CD4-positive, alpha-beta T cell treated with Interferon gamma for 1 hour (primary cell): ENCODE data around the gene KRTAP2-2.
"Not testable (repeated sequence)": the region's sequence is repeated elsewhere in the genome, so short reads cannot be mapped to it uniquely, and the experiment has no call there.

Experiments used
- DNase-seq: peaks from one replicate; pipeline ENCODE4 v3.0.0-alpha.2; 2020

Gene KRTAP2-2

DNA sequence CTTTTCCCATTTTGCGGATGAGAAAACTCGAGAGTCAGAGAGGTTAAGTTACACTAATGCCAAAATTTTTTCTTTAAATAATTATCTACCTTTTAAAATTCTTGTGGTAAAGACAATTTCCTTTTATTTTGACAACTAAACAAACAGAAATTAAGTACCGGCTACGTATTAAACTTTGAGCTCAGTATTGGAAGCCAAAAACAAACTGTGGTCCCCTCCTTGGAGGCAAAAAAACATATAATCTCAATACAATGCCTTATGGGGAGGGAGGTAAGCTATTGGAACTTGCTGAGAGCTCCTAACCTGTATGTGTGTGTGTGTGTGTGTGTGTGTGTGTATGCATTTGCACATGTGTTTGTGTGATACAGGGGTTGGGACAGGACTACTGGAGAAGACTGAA lies 8.4 kb upstream of the KRTAP2-2 start:
- no peak for DNase-seq

DNA sequence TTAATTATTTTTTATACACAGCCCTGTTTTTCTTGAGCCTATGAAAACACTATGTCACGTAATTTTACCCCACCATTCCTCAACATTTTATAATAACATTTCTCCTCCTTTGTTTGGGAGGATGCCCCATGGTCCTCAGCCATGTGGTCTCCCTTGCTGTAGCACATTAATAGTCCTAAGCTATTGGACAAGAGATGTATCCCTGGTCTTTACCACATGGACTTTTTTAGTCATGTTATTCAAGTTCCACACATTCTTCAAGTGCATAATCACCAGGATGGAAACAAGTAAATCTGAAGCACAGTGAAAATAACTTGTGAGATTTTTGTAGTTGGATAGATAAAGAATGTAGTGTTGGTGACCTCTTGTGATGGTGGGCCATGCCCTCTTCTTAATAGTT lies 6.9 kb upstream of the KRTAP2-2 start:
- DNase-seq, result no peak

DNA sequence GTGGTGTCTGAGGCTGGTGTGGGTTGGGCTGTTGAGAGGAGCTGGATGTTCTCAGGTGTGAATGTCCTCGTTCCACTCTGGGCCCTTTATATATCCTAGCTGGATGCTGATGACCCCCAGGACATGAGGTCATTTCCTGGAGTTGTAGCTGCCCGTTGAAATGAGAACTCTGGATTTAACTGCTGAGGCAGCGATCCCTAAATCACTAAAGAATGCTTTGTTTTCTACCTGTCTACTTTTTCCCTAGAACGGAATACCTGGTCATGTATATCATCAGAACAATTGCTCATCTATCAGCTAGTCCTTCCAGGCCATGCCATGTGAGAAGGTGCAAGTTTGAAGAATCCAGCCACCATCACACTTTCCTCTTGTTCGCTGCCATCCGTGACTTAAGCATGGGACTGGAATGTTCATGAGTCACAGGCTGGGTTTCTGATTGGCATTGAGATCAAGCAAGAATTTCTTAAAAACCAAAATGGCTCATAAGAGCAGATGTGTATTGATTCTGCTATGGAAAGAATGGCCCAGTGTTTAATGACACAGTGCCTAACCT lies 5.1 kb upstream of the KRTAP2-2 start, which contains the start of gene KRTAP2-3:
Gene KRTAP2-3 (minus strand): TSS at position 63 of the 553 bp plus-strand sequence. CDS start 64 bp downstream, outside the sequence.
- no peak for DNase-seq

DNA sequence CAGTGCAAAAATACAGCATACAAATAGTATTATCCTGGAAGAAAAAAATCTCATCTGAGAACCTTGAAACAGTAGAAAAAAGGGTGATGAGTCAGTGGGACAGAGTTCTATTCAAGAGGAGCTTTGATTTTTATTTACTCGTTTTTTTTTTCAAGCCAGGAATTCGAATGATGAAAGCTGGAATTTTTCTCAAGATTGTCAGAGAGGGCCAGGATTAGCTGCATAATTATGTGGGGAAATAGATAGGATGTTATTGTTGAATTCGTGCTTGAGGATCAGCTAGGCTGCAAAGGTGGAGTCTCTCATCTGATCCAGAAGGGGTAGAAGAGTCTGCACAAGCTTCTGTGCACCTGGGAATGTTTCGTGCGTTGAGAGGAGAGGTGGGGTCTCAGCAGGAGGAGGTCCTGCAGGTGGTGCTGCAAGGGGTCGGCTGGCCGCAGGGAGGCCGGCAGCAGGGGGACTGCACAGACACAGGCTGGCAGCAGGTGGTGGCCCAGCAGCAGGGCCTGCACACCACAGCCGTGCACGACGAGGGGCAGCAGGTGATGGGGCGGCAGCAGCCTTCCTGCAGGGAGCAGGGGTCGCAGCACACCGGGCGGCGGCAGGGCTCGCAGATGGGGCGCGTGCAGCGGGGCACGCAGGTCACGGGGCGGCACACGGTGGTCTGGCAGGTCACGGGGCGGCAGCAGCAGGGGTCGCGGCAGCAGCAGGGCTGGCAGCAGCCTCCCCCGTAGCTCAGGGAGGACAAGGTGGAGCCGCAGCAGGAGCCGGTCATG lies 4.4 kb upstream of the KRTAP2-2 start:
- not testable (repeated sequence) for DNase-seq

DNA sequence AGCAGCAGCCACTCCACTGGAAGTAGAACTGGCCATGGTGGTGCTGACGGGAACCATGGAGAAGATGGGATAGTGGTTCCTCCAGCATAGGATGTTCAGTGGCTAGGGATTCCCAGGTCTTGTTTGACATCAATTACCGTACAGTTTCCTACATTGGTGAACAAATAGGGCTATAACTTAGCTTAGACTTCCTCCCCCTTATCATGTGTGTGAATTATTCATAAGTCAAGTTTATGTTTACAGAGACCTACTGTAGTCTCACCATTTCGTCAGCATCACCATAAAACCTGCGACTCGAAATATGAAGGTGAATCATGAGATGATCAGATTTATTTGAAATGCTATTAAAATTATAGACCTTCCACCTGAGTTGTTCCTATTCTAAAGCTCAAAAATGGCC lies 3.7 kb upstream of the KRTAP2-2 start:
- no peak for DNase-seq

DNA sequence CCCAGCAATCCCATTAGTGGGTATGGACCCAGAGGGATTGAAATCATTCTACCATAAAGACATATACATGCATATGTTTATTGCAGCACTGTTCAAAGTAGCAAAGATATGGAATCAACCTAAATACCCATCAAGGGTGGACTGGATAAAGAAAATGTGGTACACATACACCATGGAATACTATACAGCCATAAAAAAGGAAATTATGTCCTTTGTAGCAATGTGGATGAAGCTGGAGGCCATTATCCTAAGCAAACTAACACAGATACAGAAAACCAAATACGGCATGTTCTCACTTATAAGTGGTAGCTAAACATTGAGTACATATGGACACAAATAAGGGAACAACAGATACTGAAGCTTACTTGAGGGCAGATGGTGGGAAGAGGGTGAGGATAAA lies 2.5 kb upstream of the KRTAP2-2 start:
- no peak for DNase-seq

DNA sequence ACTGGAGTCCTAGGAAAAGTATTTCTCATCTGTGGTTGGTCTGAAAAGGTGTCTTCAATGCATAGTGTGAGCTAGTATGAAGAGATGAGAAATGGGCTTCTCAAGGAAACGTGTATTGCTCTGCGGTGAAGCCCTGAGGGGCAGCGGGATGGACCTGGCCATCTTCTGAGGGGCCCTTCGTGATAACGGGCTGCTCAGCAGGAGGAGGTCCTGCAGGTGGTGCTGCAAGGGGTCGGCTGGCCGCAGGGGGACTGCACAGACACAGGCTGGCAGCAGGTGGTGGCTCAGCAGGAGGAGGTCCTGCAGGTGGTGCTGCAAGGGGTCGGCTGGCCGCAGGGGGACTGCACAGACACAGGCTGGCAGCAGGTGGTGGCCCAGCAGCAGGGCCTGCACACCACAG lies 474 bp downstream of the KRTAP2-2 start:
- DNase-seq, result not testable (repeated sequence)

DNA sequence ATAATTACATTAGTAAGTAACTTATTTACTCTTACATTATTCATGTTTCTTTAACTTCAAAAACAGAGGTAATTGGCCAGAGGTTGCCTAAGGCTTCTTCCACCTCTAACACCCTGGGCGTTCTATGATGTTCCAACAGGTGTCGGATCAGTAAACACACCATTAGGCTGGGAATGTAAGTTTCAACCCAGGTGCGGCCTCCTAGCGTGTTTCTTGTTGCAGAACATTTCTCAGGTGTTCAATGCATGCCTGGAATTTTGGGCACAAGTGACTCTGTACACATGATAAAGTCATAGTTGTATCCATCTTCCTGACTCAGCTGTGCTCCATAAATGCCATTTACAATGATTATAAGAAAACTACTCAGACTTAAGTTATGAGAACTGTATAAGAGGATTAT lies 1.0 kb downstream of the KRTAP2-2 start:
- no peak for DNase-seq

DNA sequence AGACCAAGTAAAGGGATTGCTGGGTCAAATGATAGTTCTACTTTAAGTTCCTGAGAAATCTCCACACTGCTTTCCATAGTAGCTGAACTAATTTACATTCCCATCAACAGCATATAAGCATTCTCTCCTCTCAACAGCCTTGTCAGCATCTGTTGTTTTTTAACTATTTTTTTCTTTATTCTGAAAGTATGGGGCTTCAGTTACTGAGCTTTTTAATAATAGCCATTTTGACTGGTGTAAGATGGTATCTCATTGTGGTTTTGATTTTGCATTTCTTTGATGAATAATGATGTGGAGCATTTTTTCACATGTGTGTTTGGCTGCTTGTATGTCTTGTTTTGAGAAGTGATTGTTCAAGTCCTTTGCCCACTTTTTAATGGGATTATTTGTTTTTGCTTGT lies 2.5 kb downstream of the KRTAP2-2 start:
- DNase-seq, result no peak

DNA sequence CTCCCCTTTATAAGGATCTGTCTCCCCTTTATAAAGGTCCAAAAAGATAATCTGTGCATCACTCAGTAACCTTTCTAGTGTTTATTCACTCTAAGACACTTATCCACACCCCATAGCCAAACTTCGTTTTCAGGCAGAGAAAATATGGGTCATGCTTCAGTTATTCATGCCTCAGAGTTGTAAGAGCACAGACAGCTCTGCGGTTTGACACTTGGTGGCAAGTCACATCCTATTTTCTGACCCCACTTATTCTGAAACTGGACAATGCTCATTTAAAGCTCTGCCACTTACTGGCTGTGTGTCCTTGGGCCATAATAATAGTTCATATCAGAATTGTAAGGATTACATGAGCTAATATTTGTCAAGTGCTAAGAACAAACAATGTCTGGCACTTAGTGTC lies 5.9 kb downstream of the KRTAP2-2 start:
- DNase-seq, result no peak

DNA sequence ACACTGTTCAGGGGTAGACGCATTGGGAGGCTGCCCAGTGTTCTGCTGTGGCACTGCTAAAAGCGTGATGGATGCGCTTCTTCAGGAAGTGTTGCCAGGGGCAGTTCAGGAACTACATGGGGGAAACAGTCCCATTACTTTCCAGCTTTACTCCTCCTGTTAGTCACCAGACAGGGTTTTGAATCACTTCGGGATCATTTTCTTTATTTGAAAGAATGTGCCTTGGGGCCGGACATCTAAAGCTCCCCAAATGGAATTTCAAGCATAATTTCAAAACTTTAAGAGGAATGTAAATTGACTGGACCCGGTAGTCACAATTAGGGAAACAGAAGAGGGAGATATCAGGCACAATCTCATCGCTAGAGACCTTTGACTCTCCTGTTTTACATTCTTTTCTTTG lies 6.6 kb downstream of the KRTAP2-2 start:
- DNase-seq, result no peak

DNA sequence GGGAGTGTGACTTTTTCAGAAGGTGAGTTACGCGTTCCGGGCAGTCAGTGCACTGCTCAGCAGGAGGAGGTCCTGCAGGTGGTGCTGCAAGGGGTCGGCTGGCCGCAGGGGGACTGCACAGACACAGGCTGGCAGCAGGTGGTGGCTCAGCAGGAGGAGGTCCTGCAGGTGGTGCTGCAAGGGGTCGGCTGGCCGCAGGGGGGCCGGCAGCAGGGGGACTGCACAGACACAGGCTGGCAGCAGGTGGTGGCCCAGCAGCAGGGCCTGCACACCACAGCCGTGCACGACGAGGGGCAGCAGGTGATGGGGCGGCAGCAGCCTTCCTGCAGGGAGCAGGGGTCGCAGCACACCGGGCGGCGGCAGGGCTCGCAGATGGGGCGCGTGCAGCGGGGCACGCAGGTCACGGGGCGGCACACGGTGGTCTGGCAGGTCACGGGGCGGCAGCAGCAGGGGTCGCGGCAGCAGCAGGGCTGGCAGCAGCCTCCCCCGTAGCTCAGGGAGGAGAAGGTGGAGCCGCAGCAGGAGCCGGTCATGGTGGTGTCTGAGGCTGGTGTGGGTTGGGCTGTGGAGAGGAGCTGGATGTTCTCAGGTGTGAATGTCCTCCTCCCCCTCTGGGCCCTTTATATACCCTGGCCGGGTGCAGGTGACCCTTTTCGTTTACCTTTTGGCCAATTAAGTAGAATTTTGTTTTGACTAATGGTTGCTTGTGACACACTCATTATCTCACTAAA lies 8.1 kb downstream of the KRTAP2-2 start, which contains the start of gene KRTAP2-1:
Gene KRTAP2-1 (minus strand): TSS at position 582 of the 731 bp plus-strand sequence. CDS start 49 bp downstream, at position 533.
- not testable (repeated sequence) for DNase-seq

DNA sequence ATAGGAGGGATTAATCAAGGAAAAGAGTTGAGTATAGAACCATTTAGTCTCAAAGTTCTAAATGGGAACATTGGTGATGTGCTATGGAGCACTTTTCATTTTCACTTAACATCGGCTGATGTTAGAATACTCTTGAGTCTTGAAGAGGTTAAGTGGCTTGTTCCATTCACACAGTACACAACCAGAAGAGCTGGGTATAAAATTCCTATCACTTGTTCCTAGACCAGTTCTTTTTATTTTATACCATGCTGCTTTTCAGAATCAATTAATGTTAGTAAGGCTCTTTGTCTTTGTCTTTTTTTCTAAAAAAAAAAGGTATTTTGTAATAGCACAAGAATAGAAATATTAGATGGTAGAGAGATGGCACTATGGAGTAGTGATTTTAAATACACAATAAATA lies 12.1 kb downstream of the KRTAP2-2 start:
- DNase-seq, result no peak

DNA sequence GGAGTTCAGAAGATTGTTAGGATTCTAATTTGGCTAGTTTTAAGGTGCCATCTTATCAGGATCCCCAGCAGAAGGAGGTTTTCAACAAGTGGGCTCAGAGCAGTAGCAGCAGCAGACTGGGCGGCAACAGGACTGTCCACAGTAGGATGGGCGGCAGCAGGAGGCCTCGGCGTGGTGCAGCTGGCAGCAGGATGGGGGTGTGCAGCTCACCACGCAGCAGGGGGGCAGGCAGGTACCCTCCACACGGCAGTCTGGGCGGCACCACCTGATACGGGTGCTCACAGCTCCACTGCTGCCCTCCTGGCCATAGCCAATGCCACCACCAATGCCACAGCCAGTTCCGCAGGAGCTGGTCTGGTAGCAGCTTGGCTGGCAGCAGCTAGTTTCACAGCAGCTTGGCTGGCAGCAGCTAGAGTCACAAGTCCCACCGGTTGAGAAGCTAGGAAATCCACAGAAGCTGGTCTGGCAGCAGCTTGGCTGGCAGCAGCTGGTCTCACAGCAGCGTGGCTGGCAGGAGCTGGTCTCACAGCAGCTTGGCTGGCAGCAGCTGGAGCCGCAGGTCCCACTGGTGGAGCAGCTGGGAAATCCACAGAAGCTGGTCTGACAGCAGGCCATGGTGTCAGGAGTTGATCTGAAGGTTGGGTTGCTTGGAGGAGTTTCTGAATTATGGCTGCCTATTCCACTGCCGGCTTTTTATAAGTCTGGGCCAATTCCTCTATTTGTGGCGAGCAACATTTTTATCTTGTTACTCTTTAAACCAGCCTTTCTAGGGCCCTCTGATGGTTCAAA lies 14.1 kb downstream of the KRTAP2-2 start, which contains the start of gene KRTAP1-1:
Gene KRTAP1-1 (minus strand): TSS at position 668 of the 789 bp plus-strand sequence. CDS start 53 bp downstream, at position 615.
- DNase-seq, result not testable (repeated sequence)

DNA sequence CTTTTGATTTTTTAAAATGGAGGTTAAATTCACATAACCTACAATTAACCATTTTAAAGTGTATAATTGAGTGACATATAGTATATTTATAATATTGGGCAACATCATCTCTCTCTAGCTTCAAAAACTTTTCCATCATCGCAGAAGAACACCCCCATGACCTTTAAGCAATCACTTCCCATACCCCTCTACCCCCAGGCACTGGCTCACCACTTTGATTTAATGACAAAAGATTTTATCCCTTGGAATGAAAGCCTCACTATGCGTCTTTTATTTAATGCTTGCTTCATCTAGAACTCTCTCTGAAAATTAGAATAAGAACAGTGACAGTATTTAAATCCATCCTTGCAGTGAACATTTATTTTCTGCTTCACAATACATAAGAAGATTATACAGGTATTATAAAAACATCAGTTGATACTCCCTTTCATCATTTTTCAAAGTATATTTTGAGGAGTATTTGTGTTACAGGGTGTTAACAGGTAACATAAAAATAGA lies 17.1 kb downstream of the KRTAP2-2 start:
- DNase-seq, result no peak

DNA sequence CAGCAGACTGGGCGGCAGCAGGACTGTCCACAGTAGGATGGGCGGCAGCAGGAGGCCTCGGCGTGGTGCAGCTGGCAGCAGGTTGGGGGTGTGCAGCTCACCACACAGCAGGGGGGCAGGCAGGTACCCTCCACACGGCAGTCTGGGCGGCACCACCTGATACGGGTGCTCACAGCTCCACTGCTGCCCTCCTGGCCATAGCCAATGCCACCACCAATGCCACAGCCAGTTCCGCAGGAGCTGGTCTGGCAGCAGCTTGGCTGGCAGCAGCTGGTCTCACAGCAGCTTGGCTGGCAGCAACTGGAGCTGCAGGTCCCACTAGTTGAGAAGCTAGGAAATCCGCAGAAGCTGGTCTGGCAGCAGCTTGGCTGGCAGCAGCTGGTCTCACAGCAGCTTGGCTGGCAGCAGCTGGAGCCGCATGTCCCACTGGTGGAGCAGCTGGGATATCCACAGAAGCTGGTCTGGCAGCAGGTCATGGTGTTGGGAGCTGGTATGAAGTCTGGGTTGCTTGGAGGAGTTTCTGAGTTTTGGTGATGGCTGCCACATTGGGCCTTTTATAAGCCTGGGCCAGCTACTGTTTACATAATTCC lies 20.6 kb downstream of the KRTAP2-2 start, which contains the start of gene KRTAP1-3:
Gene KRTAP1-3 (minus strand): TSS at position 529 of the 590 bp plus-strand sequence. CDS start 53 bp downstream, at position 476.
- DNase-seq, result not testable (repeated sequence)

DNA sequence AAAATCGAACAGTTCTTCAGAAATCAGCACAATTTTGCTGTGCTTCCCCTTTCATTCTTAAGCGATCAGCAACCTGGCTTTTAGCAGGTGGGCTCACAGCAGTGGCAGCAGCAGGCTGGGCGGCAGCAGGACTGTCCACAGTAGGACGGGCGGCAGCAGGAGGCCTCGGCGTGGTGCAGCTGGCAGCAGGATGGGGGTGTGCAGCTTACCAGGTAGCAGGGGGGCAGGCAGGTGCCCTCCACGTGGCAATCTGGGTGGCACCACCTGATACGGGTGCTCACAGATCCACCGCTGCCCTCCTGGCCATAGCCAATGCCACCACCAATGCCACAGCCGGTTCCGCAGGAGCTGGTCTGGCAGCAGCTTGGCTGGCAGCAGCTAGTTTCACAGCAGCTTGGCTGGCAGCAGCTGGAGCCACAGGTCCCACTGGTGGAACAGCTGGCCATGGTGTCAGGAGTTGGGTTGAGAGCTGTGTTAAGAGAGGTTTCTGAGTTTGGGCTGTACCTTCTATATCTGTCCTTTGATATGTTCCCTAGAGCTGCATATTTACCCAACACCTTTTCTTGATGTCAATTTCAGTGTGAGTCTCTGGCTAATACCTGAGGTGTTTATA lies 25.3 kb downstream of the KRTAP2-2 start, which contains the start of gene KRTAP1-4:
Gene KRTAP1-4 (minus strand): TSS at position 563 of the 613 bp plus-strand sequence. CDS start 117 bp downstream, at position 446.
- no peak for DNase-seq

DNA sequence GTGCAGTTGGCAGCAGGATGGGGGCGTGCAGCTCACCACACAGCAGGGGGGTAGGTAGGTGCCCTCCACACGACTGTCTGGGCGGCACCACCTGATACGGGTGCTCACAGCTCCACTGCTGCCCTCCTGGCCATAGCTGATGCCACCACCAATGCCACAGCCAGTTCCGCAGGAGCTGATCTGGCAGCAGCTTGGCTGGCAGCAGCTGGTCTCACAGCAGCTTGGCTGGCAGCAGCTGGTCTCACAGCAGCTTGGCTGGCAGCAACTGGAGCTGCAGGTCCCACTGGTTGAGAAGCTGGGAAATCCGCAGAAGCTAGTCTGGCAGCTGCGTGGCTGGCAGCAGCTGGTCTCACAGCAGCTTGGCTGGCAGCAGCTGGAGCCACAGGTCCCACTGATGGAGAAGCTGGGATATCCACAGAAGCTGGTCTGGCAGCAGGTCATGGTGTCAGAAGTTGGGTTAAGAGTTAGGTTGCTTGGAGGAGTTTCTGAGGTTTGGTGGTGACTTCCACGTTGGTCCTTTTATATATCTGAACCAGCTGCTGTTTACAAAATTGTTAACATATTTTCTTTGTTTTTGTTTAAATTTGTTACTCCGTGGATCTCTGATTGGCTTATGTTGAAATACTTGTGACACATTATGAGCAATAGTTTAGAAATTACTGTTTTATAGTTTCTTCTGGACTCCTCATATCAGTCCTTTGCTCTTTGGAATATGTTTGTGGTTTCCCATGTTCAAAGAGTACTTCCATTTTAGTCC lies 28.1 kb downstream of the KRTAP2-2 start, which contains the start of gene KRTAP1-5:
Gene KRTAP1-5 (minus strand): TSS at position 494 of the 757 bp plus-strand sequence. CDS start 53 bp downstream, at position 441.
- no peak for DNase-seq

DNA sequence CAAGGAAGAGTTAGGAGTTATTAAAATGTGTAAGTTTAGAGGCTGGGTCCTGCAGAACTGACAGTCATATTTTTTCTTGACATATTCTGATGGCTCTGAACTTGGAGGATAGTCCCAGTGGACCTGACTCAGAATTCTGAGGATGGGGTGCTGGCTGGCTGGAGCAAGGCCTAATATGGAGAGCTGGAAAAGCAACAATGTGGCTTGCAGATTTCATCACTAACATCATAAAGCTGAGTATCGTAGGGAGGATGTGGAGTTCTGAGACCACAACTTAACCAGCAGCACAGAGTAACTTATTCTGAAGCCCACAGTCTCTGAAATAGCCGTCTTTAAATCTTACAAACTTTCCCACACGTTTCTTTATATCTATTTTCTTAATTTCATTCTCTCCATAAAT lies 30.3 kb downstream of the KRTAP2-2 start:
- DNase-seq, result no peak

DNA sequence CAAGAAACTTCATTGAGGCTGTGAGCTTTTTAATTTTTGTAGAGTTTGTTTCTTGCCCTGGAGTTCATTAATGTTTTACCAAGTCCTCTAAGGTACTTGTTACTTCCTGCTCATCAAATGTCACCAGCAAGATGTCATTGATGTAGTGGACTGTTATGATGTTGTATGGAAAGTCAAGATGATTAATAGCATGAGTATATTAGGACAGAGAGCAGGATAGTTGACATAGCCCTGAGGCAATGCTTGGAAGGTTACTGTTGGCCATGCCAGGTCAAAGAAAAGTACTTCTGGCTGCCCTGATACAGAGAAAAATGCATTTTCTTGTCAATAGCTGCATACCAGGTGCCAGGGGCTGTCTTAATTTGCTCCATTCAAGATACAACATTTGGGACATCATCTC lies 34.7 kb downstream of the KRTAP2-2 start:
- DNase-seq, result no peak
